Thyroid gland (tissue), 4 donors: ENCODE results near the gene NAV2. TPM values are rescaled to one million over a fixed set of nuclear protein-coding genes. Genes with fewer than 3 reads are reported as not detected.

Experiments
- DNase-seq, 2 donors: peaks; one replicate each; pipeline ENCODE4 v3.0.0-alpha.2; 2019
- H3K27ac ChIP-seq, 3 donors: fragments of 200-600 bp; sonication (generic); 1 replicate in 2 of 3; 2 replicates in 1 of 3; pipeline ENCODE4 v1.5.1; 2016 to 2019; ENCODE audit warnings: mild to moderate bottlenecking in 1 of 3, moderate library complexity in 1 of 3
- H3K27me3 ChIP-seq: fragments of 200-600 bp; sonication (generic); one replicate; pipeline ENCODE4 v1.5.1; 2019
- H3K36me3 ChIP-seq, 2 donors: fragments of 200-600 bp; sonication (generic); one replicate each; pipeline ENCODE4 v1.5.1; 2016 to 2019
- H3K4me1 ChIP-seq, 2 donors: fragments of 200-600 bp; sonication (generic); one replicate each; pipeline ENCODE4 v1.5.1; 2017 to 2019
- H3K4me3 ChIP-seq, 3 donors: fragments of 200-600 bp; sonication (generic); replicated peaks in 1 of 3; 1 replicate in 2 of 3; 2 replicates in 1 of 3; pipeline ENCODE4 v1.5.1; 2016; ENCODE audit warnings: mild to moderate bottlenecking in 1 of 3
- H3K9me3 ChIP-seq: fragments of 200-600 bp; sonication (generic); one replicate; pipeline ENCODE4 v1.5.1; 2017
- CTCF ChIP-seq, 6 experiments: fragments of 200-600 bp in 3 of 6; fragments of 450-650 bp in 3 of 6; sonication (generic) in 3 of 6; IDR thresholded peaks; one replicate each; pipeline ENCODE4 v1.5.1; 2016 to 2019; ENCODE audit warnings: antibody characterized with exemption in 6 of 6, mild to moderate bottlenecking in 2 of 6, inconsistent platforms in 1 of 6, moderate library complexity in 1 of 6
- POLR2A ChIP-seq, 2 donors: fragments of 450-650 bp; IDR thresholded peaks; one replicate each; pipeline ENCODE4 v1.6.1; 2017; ENCODE audit warnings: antibody characterized with exemption in 2 of 2, mild to moderate bottlenecking in 2 of 2, moderate library complexity in 1 of 2
- WGBS, 2 donors: methylation state at CpG; one replicate each; pipeline ENCODE4 v1.1.5; 2017; 5-methylcytosine and 5-hydroxymethylcytosine counted together
- intact Hi-C: fragments of 100-400 bp; cut with DNase I; formaldehyde crosslinking; loops from one replicate; pipeline ENCODE4 v1.15.1; 2023
- total RNA-seq, 4 donors: library from RNA; depleted of rRNA; stranded (reverse); fragments of >200 nt; gene quantifications; one replicate each; pipeline ENCODE4 v1.2.3, GENCODE V29; 2016

Gene NAV2
- total RNA-seq, 4 donors from 2014 or later = 34.8 to 88.6 (median 54.5) TPM

- TF ChIP-seq POLR2A (IDR thresholded peaks at IDR 0.05) = no peak
- no peak for TF ChIP-seq CTCF (IDR thresholded peaks at IDR 0.05)
- Histone ChIP-seq H3K9me3 (no peaks in the 10 kb centered on the region), H3K4me3 (no peak overlapping the region), H3K27me3 (no peaks in the 10 kb centered on the region), H3K4me1 (peaks cover 0 to 2% of the 10 kb centered on the region in 2 donors), H3K27ac (no peak overlapping the region), H3K36me3 (peaks cover 0 to 5% of the 10 kb centered on the region in 2 donors)
- WGBS, 2 donors = 97 to 100% methylated on average over 2 of the region's 2 CpGs
- no peak for DNase-seq
- intact Hi-C loops = no loop called here
Measured at GRCh38 chr11:19836666-19837065, 124.0 kb downstream of the NAV2 start.

GRCh38 chr11:19838994-19839768, 126.5 kb downstream of the NAV2 start:
- Histone ChIP-seq H3K4me3 (no peak overlapping the region), H3K4me1 (no peaks in the 10 kb centered on the region), H3K27ac (no peak overlapping the region), H3K9me3 (no peaks in the 10 kb centered on the region), H3K36me3 (no peaks in the 10 kb centered on the region), H3K27me3 (no peaks in the 10 kb centered on the region)
- intact Hi-C loops = no loop called here
- TF ChIP-seq POLR2A (IDR thresholded peaks at IDR 0.05) = no peak
- WGBS, 2 donors = 95 to 97% methylated on average over 4 of the region's 4 CpGs
- no peak for DNase-seq

GRCh38 chr11:19840961-19841360, 128.3 kb downstream of the NAV2 start:
- DNase-seq = no peak
- no peaks in the 10 kb centered on the region for H3K36me3 ChIP-seq
- no peak overlapping the region for H3K27ac ChIP-seq
- H3K4me3 ChIP-seq = no peak overlapping the region
- TF ChIP-seq CTCF (IDR thresholded peaks at IDR 0.05) = no peak
- TF ChIP-seq POLR2A (IDR thresholded peaks at IDR 0.05) = no peak
- H3K27me3 ChIP-seq = no peaks in the 10 kb centered on the region
- no peaks in the 10 kb centered on the region for H3K9me3 ChIP-seq
- intact Hi-C loops = no loop called here
- H3K4me1 ChIP-seq = peaks cover 0 to 6% of the 10 kb centered on the region in 2 donors

GRCh38 chr11:19842505-19842904, 129.9 kb downstream of the NAV2 start:
- WGBS, 2 donors = 84 to 90% methylated on average over 7 of the region's 7 CpGs
- no peaks in the 10 kb centered on the region for H3K9me3 ChIP-seq
- DNase-seq = no peak
- no peaks in the 10 kb centered on the region for H3K27me3 ChIP-seq
- intact Hi-C loops = no loop called here
- peaks cover 10 to 20% of the 10 kb centered on the region in 2 donors for H3K4me1 ChIP-seq
- no peak overlapping the region for H3K4me3 ChIP-seq
- TF ChIP-seq POLR2A (IDR thresholded peaks at IDR 0.05) (no peak), CTCF (IDR thresholded peaks at IDR 0.05) (no peak)
- H3K27ac ChIP-seq = no peak overlapping the region
- no peaks in the 10 kb centered on the region for H3K36me3 ChIP-seq

- TF ChIP-seq CTCF (IDR thresholded peaks at IDR 0.05) (no peak), POLR2A (IDR thresholded peaks at IDR 0.05) (no peak)
- no peaks in the 10 kb centered on the region for H3K27me3 ChIP-seq
- H3K27ac ChIP-seq = no peak overlapping the region
- H3K36me3 ChIP-seq = no peaks in the 10 kb centered on the region
- H3K4me1 ChIP-seq = peaks cover 10 to 20% of the 10 kb centered on the region in 2 donors
- no peaks in the 10 kb centered on the region for H3K9me3 ChIP-seq
- no peak for DNase-seq
- 75 to 85% methylated on average over 2 of the region's 2 CpGs for WGBS, 2 donors
- no peak overlapping the region for H3K4me3 ChIP-seq
- intact Hi-C loops = no loop called here
Measured at GRCh38 chr11:19843079-19843478, 130.4 kb downstream of the NAV2 start.
